ENCODE measurements around the gene S100PBP. TPM values are rescaled to one million over a fixed set of nuclear protein-coding genes. Genes with fewer than 3 reads are reported as not detected.

S100PBP gene
- total RNA-seq, 1 donor from 2014 or later = 82.0 TPM

- intact Hi-C loops (cut with micrococcal nuclease) = no loop called here
Measured at GRCh38 chr1:32884726-32885125, 67.3 kb downstream of the S100PBP start.

DNA sequence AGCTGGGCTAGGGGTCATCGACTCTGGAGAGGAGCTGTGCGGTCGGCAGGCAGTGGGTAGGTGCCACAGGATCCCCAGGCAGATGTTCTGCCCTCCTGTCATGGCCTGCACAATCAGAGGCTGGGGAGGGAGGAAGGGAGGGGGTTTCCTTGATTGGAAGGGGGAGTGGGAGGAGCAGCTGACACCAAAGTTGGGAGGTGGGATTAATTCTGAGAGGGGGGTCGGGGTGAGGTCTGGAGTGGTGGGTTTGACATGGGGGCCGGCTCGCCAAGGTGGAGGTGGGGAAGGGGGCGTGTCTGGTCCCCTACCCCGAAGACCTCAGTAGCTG lies 68.2 kb downstream of the S100PBP start:
- intact Hi-C loops (cut with micrococcal nuclease) = no loop called here

DNA sequence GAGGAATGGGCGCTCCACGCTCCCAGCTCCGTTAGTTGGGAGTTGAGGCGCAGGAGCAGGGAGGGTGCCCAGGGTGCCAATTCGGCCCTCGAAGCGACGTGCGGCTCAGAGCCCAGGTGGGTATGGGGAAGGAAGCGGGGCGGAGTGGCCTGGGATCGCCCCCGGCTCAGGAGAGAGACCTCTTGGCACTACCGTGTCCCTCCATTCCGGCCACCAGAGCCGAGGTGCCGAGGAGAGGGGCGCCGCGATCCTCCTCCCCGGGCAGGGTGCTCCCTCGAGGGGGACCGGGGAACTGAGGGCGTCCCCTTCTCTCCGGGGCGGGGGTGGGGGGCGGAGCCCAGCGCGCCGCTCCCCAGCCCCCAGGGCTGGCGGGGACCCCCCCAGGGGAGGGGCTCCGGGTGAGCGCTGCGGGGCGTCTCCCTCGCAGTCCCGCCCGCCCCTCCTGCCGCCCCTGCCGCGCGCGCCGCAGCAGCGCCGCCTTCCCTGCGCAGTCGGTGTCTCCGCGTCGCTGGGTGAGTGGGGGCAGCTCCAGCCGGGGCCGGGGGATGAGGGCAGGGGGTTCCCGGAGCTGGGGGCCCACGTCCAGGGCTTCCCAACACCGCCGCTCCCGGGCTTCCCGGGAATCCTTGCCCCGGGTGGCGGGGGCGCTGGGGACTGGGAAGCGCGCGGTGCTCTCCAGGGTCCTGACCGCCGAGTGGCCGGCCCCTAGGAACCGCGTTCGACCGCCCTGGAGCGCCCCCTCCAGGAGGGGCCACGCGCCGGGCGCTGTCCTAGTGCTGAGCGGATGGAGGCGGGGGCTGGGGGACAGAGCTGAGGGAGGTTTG lies 68.8 kb downstream of the S100PBP start, which contains the start of gene HPCA:
TSS of gene HPCA (plus strand) at position 488 of the 824 bp plus-strand sequence. CDS start 2,408 bp downstream, outside the sequence.
- intact Hi-C loops (cut with micrococcal nuclease) = no loop called here

GRCh38 chr1:32886828-32887414 lies 69.5 kb downstream of the S100PBP start:
- intact Hi-C loops (cut with micrococcal nuclease) = no loop called here

DNA sequence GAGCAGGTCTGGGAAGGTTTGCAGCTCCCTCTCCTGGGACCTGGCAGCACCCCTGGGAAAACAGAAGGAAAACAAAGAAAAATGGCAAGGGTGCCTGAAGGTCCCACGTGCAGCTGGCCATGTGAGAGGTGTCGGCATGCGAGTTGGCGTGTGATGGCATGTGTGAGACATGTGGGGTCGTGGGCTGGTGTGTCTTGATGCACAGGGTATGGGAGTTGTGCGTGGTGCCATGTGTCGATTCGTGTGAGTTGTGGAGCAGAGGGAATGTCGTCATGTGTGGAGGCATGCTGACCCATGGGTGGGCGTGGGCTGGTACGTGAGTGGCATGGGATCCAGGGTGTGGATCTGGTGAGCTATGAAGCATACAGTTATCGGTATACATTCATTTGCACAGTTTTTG lies 70.2 kb downstream of the S100PBP start:
- intact Hi-C loops (cut with micrococcal nuclease) = no loop called here

DNA sequence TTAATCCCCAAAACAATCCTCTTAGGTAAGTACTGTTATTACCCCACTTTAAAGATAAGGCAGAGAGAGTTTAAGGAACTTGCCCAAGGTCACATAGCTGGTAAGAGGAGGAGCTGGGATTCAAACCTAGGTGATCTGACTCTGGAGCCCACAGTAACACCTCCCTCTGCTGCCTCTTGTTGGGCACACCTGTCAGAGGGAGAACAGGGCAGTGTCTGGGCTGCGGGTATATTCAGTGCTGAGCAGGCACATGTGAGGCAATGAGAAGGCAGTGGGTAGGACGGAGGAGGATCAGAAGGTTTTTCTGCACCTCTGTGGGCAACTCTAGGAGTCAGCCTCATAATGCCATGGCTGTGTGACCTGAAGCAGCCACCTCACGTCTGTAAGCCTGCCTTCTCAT lies 70.7 kb downstream of the S100PBP start:
- intact Hi-C loops (cut with micrococcal nuclease) = no loop called here

- intact Hi-C loops (cut with micrococcal nuclease) = no loop called here
Measured at GRCh38 chr1:32888677-32889420, 71.4 kb downstream of the S100PBP start.

DNA sequence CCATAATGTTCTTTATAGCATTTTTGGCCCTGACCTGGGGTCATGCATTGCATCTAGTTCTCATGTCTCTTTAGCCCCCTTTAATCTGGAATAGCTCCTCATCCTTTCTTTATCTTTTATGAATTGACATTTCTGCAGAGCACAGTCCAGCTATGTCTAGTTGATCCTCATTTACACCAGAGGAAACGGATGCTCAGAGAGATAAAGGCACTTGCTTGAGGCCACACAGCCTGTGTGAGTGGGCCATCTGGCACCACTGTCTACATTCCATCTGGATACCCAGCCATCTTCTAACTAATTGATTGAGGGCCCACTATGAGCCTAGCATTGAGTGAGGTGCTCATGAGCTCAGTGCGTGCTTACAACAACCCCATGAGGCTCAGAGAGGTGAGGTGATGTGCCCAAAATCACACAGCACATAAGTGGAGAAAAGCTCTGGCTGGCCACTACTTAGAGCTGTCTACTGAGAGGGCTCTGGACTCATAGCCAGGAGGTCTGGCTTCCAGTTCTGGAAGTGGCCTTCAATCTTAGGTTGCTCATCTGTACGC lies 72.4 kb downstream of the S100PBP start:
- intact Hi-C loops (cut with micrococcal nuclease) = no loop called here

- intact Hi-C loops (cut with micrococcal nuclease) = no loop called here
Measured at GRCh38 chr1:32890516-32891240, 73.2 kb downstream of the S100PBP start.

DNA sequence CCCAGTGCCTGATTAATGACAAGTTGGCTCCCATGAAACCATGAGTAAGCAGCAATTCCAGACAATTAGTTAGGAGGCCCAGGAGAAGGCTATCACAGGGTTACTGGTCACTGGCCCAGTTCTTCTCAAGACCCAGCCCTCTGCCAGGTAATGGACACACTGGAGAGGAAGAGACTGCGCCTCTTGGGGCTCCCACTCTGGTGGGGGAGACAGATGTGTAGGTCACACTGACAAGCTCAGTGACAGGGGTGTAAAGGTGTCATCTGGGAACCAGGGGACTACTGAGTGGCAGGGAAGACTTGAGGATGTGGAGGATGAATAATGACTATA lies 73.8 kb downstream of the S100PBP start:
- intact Hi-C loops (cut with micrococcal nuclease) = no loop called here

- intact Hi-C loops (cut with micrococcal nuclease) = no loop called here
Measured at GRCh38 chr1:32891630-32892029, 74.2 kb downstream of the S100PBP start.

GRCh38 chr1:32892368-32893197 lies 75.1 kb downstream of the S100PBP start:
- intact Hi-C loops (cut with micrococcal nuclease) = no loop called here

DNA sequence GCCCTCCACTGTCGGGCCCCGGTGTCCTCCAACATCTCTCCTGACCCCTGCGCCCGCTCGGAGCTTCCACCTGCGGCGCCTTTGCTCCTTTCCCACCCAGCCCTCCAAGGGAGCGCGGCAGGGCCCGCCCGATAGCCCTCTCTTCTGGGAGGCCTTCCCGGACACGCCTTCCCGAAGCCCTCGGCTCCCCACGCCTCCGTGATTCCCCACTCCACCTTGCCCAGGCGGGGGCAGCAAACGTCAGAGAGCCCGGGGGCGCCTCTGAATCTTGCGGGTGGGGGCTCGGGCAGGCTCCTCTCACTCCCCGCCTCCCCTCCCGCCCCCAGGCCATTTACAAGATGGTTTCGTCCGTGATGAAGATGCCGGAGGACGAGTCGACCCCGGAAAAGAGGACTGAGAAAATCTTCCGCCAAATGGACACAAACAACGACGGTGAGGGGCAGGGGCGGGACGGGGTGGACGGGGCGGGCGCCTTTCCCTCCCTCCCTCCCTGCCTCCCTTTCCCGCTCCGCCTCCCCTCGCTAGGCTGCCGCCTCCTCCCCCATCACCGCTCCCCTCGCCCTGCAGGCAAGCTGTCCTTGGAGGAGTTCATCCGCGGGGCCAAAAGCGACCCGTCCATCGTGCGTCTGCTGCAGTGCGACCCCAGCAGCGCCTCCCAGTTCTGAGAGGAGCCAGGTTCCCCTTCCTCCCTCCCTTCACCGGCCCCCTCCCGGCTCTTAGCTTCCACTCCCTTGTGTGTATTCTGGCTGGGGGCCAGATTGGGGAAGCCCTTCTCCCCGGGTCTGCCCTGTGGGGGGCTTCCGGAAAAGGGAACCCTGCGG lies 76.0 kb downstream of the S100PBP start:
- intact Hi-C loops (cut with micrococcal nuclease) = no loop called here

GRCh38 chr1:32894019-32894600 lies 76.7 kb downstream of the S100PBP start:
- intact Hi-C loops (cut with micrococcal nuclease) = no loop called here

GRCh38 chr1:32894681-32895080 lies 77.2 kb downstream of the S100PBP start:
- intact Hi-C loops (cut with micrococcal nuclease) = no loop called here

DNA sequence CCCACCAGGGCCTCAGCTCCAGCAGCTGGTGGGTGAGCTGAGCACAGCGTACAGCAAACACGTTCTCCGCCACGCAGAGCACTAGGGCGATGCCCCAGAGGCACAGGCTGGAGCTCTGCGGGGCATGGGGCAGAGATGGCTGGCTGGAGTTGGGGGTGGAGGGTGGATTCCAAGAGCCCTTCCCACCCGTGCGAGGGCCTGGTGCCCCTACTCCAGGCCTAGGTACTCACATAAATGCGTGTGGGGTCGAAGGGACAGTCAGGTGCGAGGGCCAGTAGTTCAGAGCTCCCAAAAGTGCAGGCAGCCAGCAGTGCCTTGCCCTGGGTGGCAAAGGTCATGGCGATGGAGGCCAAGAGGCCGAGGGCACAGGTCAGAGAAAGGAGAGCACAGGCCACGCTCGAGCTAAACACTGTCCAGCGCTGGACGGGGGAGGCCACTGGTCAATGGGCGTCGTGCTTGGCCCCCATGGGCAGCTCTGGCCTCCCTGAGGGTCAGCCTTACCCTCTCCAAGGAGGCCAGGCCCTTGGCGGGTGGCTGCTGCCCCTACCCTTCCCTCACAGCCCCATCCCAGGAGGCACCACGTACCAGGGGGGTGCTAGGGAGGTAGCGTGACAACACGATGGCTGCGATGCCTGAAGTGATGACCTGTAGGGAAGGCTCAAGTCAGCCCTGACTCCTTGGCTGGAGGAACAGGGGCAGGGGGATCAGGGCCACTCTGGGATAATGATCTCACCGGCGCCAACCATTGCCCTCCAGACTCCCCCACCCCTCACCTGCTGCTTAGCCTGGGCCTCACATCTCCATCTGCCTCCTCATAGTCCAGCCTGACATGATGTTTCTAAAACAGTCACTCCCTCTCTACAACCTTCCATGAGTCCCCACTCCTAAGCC lies 78.1 kb downstream of the S100PBP start:
- intact Hi-C loops (cut with micrococcal nuclease) = no loop called here

GRCh38 chr1:32896451-32896850 lies 79.0 kb downstream of the S100PBP start:
- intact Hi-C loops (cut with micrococcal nuclease) = no loop called here
